Psoas muscle (tissue), 8 donors: Measurements from ENCODE around the gene AMFR. TPM values are rescaled to one million over a fixed set of nuclear protein-coding genes. Genes with fewer than 3 reads are reported as not detected.

ENCODE experiments used
- ATAC-seq, 4 donors: fragments of 200-7000 bp; cut with Tn5 transposase; one replicate each; pipeline ENCODE4 v1.9.1; 2020; ENCODE audit warnings: moderate library complexity in 3 of 4, mild to moderate bottlenecking in 2 of 4
- DNase-seq, 2 donors: peaks; one replicate each; pipeline ENCODE4 v3.0.0-alpha.2; 2020
- H3K27ac ChIP-seq: fragments of 200-600 bp; one replicate; pipeline ENCODE4 v1.8.0; 2022
- H3K27me3 ChIP-seq, 3 donors: fragments of 200-600 bp in 1 of 3; one replicate each; pipeline versions ENCODE4 v1.6.1 to v1.8.0; 2013 to 2022; ENCODE audit warnings: low read length in 2 of 3, mild to moderate bottlenecking in 2 of 3, moderate library complexity in 1 of 3; ENCODE audit not compliant: insufficient read depth in 3 of 3
- H3K36me3 ChIP-seq, 2 donors: fragments of 200-600 bp in 1 of 2; one replicate each; pipeline versions ENCODE4 v1.6.1 to v1.8.0; 2013 to 2022; ENCODE audit warnings: low read depth in 1 of 2, mild to moderate bottlenecking in 1 of 2, moderate library complexity in 1 of 2; ENCODE audit not compliant: insufficient read depth in 1 of 2
- H3K4me1 ChIP-seq: fragments of 200-600 bp; one replicate; pipeline ENCODE4 v1.8.0; 2022
- H3K4me3 ChIP-seq: fragments of 200-600 bp; one replicate; pipeline ENCODE4 v1.8.0; 2022; ENCODE audit warnings: mild to moderate bottlenecking
- H3K9me3 ChIP-seq: fragments of 200-600 bp; one replicate; pipeline ENCODE4 v1.8.0; 2022
- CTCF ChIP-seq: fragments of 200-600 bp; IDR thresholded peaks from one replicate; pipeline ENCODE4 v1.8.0; 2022; ENCODE audit warnings: antibody characterized with exemption
- WGBS, 3 donors: extraction: QIAGEN DNeasy Blood & Tissue Kit; methylation state at CpG; one replicate each; pipeline versions ENCODE4 v1.1.6 to v1.1.7; 2013; 5-methylcytosine and 5-hydroxymethylcytosine counted together
- intact Hi-C, 2 donors: fragments of 100-400 bp; cut with DNase I; formaldehyde crosslinking; loops; one replicate each; pipeline versions ENCODE4 v1.11.0 to v1.14.2; 2022
- polyA plus RNA-seq, 3 donors: library from polyadenylated mRNA; stranded (reverse); fragments of 200-250 nt; gene quantifications; one replicate each; pipeline ENCODE4 v1.2.3, GENCODE V29; 2013
- total RNA-seq, 4 donors: library from RNA; stranded (reverse); fragmentation: NEBNext Ultra II Directional in 2 of 4; extraction: Animal tissue kit (Norgen Biotek cat#: 25700) in 2 of 4; gene quantifications; one replicate each; pipeline versions ENCODE4 v1.2.1 to v1.2.4, GENCODE V29; 2021 to 2023
- donor health status: healthy with polysubstance abuse.
- donor health status: DM: no; HTN: no; CAD: no; lungs with moderate emphysema.
- donor health status: Bipolar disorder and iron deficiency.
- donor health status: healthy.
- donor health status: DM: yes; HTN: yes; CAD: no.
- donor health status: DM: no; HTN: no; CAD: no.
- donor health status: DM: no; HTN: no; CAD: no.
- donor health status: DM: yes; HTN: yes; CAD: no.

The AMFR gene
- total and polyA plus RNA-seq, 7 donors = 106 to 453 (median 193) TPM

GRCh38 chr16:56325956-56326355, 99.4 kb downstream of the AMFR start:
- ATAC-seq = no peak
- H3K27ac ChIP-seq = no peak overlapping the region
- no peak overlapping the region for H3K4me3 ChIP-seq
- no peaks in the 10 kb centered on the region for H3K9me3 ChIP-seq
- no peaks in the 10 kb centered on the region for H3K4me1 ChIP-seq
- TF ChIP-seq CTCF = no peak
- H3K36me3 ChIP-seq = no peaks in the 10 kb centered on the region
- 89 to 95% (median 91%) methylated on average over 6 of the region's 6 CpGs for WGBS, 3 donors
- intact Hi-C loops = no loop called here
- no peaks in the 10 kb centered on the region for H3K27me3 ChIP-seq
- DNase-seq = no peak

- no peak for ATAC-seq
- no peak for TF ChIP-seq CTCF
These were observed 100.9 kb downstream of the AMFR start for GRCh38 chr16:56324406-56324805.

GRCh38 chr16:56321571-56321970, 103.8 kb downstream of the AMFR start:
- Histone ChIP-seq H3K36me3 (no peaks in the 10 kb centered on the region), H3K27ac (no peak overlapping the region), H3K4me1 (peaks cover 4% of the 10 kb centered on the region), H3K27me3 (peaks cover 0 to 5% (median 0%) of the 10 kb centered on the region in 3 donors), H3K9me3 (no peaks in the 10 kb centered on the region), H3K4me3 (no peak overlapping the region)
- no peak for DNase-seq
- intact Hi-C loops = loop anchor here in 1 of 2 donors (2.0 kb wide), 1 partner anchor 377 kb away; no protein-coding TSS in a partner anchor
- 83 to 93% (median 85%) methylated on average over 9 of the region's 9 CpGs for WGBS, 3 donors
- no peak for TF ChIP-seq CTCF
- ATAC-seq = no peak

More at GRCh38 chr16:56324406-56324805, 100.9 kb downstream of the AMFR start:
- intact Hi-C loops = no loop called here
- Histone ChIP-seq H3K4me3 (no peak overlapping the region), H3K9me3 (no peaks in the 10 kb centered on the region), H3K27me3 (no peaks in the 10 kb centered on the region), H3K36me3 (no peaks in the 10 kb centered on the region), H3K4me1 (no peaks in the 10 kb centered on the region), H3K27ac (no peak overlapping the region)
- WGBS, 3 donors = 93 to 98% (median 94%) methylated on average over 9 of the region's 9 CpGs
- no peak for DNase-seq

GRCh38 chr16:56320811-56321558, 104.4 kb downstream of the AMFR start:
- no peak for ATAC-seq
- intact Hi-C loops = loop anchor here in 1 of 2 donors (2.0 kb wide), 1 partner anchor 376 kb away; no protein-coding TSS in a partner anchor
- whole genome bisulfite sequencing, 3 donors = 82 to 84% (median 82%) methylated on average over 7 of the region's 7 CpGs

More at GRCh38 chr16:56320811-56321558, 104.4 kb downstream of the AMFR start:
- Histone ChIP-seq H3K9me3 (no peaks in the 10 kb centered on the region), H3K27ac (no peak overlapping the region), H3K4me1 (peaks cover 4% of the 10 kb centered on the region), H3K36me3 (no peaks in the 10 kb centered on the region), H3K4me3 (no peak overlapping the region), H3K27me3 (peaks cover 0 to 5% (median 0%) of the 10 kb centered on the region in 3 donors)
- no peak for TF ChIP-seq CTCF
- DNase-seq = no peak
